Measurements from ENCODE around the gene TFEB.

TFEB gene

DNA sequence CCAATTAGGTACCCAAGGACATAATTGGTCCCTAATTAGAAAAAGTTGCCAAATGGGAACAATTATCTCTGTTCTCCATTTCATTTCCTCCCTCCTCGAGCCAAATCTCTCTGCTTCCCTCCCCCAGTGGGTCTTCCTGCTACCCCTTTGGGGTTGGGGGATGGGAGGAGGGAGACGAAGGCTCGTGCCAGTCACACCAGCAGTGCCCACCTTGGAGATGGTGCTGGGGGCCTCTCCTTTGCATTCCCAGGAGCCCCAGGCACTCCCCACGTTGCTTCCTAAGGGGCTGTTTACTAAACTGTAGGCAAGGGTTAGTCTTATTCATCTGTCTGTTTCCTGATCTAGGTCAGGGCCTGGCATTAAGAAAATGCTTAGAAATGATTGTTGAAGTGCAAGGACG is 64.0 kb downstream of the TFEB start:
- DNase-seq: no peak

DNA sequence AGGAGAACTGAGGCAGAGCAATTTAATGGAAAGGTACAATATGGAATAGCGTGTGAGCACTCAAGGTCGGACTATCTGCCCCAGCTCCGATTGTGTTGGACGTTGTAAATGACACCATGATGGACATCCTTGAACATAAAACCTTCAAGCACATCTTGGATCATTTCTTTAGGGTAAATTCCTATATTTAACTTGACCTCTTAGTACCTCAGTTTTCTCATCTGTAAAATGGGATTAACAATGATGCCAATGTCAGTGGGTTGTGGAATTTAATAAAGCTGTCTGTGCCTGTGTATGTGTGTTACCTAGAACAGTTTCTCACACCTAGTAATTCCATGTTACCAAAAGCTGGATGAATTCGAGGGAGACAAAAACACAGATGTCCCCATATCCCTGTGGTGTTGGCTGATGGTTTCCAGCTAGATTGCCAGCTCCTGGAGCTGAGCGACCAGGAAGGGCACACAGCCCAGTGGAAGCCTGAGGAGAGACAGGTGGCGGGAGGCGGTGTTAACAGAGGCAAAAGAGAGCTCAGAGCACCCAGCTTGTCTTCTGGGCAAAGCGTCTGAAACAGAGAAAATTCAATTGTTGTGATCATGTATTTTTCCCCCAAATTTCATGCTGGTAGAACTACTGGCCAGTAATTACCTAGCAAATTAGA is 64.6 kb downstream of the TFEB start:
- no peak for DNase-seq

DNA sequence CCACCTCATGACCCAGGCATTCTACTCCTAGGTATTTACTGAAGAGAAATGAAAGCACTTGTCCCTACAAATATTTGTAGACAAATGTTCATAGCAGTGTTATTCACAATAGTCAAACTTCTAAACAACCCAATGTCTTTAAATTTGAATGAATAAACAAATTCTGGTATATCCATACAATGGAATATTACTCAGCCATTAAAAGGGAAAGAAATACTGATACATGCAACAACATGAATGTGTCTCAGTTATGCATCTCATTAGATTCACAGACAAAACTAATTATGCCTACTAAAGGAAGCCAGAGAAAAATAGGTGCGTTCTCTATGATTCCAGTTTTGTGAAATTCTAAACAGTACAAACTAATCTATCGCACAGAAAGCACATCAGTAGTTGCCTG is 66.4 kb downstream of the TFEB start:
- DNase-seq: no peak

DNA sequence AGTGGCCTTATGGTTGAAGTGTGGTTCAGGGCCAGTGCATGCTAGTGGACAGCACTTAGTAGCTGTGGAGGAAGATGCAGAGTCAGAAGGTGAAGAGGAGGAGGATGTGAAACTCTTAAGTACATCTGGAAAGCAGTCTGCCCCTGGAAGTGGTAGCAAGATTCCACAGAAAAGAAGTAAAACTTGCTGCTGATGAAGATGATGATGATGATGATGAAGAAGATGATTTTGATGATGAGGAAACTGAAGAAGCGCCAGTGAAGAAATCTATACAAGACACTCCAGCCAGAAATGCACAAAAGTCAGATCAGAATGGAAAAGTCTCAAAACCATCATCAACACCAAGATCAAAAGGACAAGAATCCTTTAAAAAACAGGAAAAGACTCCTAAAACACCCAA is 68.2 kb downstream of the TFEB start:
- no peak for DNase-seq

DNA sequence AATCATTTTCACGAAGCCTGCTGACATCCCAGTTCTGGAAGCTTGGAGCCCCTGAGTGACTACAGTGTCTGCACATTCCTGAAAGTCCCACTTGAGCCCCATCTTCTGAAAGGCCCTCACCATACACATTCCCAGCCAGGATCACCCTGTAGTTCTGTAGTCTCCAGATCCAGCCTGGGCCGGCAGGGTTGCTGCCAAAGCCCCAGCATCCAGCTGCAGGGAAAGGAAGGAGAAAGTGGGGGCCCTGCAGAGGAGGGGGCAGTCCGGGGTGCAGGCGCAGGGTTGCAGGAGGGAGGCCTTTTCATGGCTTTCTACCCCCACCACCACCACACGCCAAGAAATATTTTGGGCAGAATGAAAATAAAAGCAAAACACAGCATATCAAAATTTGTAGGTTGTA is 71.1 kb downstream of the TFEB start:
- DNase-seq: no peak

DNA sequence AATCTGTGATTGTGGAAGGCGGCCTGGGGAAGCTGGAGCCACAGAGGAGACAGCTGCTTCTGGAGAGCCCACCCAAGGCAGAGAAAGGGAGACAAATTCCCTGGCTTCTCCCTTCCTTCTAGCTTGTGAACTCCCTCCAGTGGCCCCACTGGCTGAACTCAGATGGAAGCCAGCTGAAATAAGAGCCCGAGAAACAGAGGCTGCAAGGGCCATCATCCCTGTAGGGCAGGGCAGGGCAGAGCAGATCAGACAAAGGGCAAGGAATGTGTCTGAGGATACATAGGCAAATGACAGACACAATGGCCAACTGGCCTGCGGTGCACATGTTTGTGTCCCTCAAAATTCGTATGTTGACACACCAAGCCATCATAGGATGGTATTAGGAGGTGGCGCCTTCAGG is 71.8 kb downstream of the TFEB start:
- no peak for DNase-seq

DNA sequence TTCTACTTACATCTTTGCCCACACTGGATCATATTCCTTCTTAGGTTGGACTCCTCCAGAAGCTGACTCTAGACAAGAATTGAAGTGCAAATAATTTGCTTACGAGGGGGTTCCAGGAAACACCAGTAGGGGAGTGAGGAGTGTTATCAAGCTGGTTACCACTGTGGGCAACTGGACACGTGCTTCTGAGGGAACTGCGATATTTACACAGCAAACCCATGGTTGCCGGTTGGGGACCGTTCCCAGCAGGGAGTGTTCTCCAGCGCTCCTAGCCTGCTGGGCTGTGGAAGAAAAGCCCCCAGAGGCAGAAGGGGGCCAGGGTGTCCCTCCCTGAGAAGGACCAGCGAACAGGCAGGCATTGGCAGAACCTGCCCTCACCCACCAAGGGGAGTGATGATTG is 75.5 kb downstream of the TFEB start:
- no peak for DNase-seq

DNA sequence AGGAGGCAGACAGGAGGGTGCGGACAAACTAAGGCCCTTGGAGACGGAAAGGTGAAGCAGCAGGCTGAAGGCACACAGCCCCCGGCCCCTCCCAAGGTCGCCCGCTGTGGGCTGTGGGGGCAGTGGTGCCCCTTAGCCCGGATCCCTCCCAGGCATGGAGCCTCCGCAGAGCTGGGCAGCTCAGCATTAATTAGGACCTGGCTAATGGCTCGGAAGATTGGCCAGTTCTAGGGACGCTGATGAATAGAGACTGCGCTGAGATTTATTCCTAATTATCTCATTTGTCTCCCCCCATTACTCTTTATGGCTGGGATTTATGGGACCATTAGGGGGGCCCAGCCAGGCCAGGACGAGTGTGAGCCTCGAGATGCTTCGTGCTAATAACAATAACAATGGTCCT is 76.8 kb downstream of the TFEB start:
- no peak for DNase-seq

DNA sequence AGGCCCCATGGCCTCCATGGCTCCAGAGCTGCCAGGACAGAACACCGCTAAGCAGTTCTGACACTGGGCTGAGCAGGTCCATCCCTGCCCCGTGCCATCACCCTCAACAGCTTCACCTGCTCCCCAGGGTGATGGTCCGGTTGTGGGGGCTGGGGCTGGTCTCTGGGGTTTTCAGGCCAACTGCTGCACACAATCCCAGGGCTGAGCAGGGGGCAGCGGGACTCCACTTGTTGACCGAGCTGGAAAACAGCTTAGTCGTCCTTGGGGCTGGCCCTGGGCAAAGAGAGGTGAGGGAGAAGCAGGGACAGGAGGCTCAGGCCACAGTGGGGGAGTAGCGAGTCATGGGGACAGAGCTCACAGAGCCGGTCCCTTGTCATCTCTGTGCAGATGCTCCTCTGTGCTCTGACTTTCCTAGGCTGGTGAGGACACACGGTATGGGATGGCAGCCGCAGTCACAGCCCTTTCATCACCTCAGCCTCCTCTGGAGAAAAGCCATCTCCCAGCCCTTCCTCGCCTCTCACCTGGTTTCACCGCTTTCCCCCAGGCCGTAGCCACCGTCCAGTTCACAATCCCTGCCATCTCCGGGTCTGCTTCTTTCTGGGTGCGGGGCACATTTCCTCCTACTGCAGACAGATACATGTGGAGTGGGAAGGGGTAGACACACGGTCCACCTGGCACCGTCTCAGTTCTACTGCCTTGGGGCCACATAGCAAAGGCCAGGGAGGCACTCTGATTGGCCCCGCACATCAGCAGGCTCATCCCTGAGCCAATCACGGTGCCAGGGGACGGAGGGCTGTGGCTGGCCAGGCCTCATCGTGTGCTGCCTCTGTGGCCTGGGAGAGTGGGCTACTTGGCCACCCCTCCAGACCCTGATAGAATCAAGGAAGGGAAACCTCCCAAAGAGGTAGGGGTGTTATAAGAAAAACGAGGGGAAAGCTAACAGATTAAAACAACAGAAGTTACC is 78.0 kb downstream of the TFEB start:
- no peak for DNase-seq

DNA sequence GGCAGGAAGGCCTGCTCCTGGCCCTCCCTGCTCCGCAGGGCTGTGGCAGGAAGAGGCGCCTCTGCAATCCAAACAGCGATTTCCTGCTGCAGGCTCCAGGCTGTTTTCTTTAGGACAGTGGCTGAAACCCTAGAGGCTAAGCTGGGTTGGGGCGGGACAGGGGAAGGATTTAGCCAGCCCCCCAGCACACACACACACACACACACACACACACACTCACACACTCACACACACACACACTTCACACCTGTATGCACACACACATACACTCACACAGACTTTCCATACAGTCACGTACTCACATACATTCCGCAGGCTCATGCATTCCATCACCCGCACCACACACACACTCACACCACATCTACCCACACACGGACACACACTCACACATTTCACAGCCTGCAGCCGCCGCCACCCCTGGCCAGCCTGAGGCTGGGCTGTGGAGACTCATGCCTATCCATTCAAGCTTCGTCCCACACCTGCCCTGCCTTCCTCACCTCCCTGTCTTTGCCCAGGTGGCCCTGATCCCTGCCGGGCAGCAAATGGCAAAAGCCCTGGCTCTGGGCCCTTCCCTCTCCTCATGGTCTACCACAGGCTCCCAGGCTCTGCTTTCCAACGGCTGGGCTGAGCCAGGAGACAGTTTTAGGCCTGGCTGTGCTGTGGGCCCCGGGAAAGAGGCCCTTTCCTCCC is 79.3 kb downstream of the TFEB start:
- no peak for DNase-seq

DNA sequence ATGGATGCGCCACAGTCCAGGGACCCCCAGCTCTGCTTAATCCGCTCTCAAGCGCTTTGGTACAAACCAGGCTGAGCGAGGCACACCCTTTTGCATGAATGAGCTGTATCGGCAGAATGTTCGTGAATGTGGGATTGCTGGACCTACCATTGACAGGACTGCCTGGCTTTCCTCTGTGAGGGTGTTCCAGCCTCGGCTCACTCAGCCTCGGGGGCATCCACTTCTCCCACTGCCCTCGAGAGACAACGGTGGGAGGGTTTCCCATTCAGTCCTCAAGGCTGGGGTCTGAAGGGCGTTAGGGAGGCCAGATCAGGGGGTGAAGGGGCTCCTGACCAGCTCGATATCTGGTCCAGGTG is 79.8 kb downstream of the TFEB start:
- DNase-seq: no peak

DNA sequence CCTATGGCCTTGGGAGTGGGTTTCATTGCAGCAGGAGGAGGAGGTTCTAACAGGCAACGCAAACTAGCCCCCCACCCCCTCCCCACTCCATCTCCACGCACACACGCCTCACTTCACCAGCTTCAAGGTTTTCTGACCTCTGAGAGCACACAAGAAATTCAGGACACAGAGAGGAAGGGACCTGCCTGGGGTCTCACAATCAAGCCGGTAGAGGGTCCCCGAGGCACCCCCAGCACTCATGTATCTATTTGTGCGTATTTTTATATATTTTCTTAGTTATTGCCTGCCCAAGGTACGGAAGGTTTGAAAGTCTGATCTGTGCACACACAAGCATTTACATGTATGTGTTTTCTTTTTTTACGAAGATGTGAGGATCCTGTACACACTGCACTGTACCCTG is 80.2 kb downstream of the TFEB start:
- DNase-seq: no peak

DNA sequence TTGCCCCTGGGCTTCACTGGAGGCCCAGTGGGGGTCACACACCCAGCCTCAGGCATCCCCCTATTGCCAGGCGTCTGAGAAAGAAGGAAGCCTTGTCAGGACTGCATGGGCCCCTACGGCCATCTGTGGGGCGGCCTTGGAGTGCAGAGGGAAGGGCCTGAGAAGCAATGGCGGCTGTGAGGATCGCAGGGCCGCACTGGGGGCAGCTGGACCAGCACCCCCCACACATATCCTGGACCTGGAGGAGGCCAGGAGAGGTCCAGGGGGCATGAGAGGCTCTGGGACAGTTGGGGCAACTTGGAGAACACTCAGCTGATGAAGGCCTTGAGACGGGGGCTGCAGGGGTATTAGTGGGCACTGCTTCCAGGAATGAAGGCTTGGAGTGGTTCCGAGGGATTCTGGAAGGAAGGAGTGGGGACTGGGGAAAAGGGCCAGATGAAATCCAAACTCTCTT is 80.7 kb downstream of the TFEB start:
- no peak for DNase-seq

DNA sequence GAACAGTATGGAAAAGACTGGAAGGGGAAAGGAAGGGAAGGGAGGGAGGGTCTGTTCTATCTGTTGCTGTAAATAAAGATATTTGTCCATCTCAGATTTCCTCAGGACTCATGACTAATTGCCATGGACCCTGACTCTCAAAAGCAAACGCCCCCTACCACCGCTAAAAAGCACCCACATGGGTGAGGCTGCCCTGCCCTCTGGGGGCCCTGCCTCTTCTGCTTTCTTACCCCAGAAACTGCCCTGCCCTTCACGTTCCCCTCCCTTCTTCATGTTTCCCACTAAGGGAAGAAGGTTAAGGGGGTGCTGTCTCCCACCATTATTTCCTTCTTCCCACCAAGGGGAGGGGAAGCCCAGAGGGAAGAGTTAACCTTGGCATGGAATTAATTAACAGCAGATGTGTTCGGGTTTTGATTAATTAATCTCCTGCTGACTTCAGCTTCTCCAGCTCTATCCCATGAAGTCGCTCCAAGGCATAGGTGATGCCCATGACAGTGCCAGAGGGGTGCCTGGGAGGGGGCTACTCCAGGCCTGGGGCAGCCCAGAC is 81.2 kb downstream of the TFEB start:
- DNase-seq: no peak

DNA sequence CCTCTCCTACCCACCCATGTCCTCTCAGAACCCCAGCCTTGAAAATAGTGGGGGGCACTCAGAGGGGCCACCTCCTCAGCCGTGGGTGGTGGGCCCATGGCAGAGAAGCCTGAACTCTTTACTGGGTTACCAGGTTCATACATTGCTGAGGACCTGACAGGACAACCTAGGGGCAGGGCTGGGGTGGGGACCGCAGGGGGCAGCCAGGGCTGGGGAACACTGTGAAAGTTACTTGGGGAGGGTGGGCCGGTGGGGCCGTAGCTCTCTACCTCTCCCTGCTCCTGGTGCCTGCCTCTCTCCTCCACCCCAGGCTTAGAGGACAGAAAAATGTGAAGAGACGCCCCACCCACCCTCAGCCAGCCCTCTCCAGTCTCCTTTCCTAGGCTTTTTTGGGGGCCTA is 81.7 kb downstream of the TFEB start:
- DNase-seq: no peak

DNA sequence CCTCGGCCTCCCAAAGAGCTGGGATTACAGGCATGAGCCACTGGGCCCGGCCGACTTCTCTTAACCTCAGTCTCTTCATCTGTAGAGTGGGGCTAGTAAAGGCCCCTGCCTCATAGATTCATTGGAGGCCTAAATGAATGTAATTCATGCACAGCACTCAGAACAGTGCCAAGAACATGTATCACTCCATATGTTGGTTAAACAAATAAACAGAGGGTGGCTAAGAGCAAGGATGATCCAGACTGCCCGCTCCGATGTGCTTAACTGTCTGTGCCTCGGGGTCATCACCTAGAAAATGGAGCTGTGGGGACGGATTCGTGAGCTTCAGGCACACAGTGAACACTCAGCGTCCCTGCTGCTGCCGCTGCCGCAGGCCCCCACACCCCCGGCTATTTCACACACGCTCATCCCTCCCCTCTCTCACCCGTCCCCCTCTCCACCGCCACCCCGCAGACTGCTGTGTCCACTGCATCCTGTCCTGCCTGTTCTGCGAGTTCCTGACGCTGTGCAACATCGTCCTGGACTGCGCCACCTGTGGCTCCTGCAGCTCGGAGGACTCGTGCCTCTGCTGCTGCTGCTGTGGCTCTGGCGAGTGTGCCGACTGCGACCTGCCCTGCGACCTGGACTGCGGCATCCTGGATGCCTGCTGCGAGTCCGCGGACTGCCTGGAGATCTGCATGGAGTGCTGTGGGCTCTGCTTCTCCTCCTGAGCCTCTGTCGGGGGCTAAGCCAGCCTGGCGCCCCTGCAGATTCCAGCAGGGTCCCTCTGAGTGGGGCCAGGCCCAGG is 82.3 kb downstream of the TFEB start:
- DNase-seq: no peak

DNA sequence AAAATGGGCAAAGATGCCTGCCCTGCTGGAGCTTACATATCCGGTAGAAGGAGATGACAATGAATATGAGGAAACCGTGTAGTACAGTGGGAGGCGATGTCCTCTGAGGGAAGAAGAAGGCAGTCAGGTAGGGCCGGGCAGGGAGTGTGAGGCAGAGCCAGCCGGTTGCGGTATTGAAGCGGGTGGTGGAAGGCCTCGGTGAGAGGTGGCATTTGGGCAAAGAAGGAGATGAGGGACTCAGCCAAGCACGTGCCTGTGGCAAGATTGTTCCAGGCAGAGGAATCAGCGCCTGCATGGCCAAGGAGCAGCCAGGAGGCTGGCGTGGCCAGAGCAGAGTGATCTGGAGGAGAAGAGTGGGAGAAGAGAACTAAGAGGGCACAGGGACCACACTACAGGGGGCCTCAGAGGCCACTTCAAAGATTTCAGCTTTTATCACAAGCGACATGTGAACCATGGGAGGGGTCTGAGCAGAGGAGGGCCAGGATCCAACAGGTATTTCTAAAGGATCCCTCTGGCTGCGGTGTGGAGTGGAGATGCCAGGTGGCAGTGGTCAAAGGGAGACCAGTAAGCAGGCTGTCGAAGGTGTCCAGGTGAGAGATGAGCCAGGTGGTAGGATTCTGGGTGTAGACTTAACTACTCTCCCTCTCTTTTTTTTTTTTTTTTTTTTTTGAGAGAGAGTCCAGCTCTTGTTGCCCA is 83.3 kb downstream of the TFEB start:
- DNase-seq: no peak

DNA sequence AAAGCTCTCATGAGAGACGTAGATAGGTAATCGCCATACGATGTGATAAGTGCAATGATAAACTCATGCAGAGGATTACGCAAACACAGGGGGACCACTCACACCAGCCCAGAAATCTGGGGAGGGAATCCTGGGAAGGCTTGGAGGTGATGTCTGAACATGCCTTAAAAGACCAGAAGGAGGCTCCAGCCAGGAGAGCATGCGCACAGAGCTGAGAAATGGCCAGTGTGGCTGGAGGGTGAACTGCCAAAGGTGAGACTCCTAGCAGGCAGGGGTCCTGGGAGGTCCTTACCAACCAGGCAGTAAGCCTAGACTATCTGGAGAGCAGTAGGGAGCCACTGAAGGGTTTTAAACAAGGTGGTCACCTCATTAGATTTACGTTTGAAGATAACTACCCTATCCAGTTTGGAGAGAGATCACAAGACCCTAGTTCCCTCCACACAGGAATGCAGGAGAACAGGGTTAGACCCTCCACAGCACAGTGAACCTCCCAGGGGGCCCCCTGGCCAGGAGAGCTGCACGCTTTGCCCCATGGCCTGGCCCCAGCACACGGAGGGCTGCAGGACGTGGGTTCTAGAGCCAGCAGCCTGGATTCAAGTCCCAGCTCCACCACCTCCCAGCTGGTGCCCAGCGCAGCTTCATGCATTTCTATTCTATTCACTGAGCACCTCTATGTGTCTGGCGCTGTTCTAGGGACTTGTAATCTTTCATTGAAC is 84.0 kb downstream of the TFEB start:
- DNase-seq: no peak

DNA sequence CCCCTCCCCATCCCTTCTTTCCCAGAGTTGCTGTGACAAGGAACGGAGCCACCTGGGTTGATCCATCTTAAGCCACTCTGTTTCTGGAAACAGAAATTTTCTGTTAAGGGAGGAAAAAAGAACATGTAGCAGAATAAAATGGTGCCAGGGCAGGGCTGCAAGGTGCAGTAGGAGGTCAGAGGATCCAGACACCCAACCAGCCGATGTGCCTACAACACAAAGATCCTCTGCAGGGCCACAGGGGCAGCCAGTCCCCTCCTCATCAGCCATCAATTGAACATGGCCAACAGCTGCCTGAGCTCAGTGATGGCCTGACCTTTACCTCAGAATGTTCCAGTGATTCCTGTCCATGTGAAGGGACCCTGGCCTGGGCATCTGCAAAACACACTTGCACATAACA is 85.3 kb downstream of the TFEB start:
- DNase-seq: no peak

DNA sequence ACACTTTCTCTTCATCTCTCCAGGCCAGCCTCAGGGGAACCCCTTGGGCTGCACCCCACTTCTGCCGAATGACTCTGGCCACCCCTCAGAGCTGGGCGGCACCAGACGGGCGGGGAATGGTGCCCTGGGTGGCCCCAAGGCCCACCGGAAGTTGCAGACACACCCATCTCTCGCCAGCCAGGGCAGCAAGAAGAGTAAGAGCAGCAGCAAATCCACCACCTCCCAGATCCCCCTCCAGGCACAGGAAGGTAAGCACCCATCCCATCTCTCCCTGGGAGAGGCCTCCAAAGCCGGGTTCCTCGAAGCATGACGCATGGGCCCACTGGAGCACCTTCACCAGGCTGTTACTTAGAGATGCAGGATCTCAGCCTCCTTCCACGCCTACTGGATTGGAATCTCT is 85.8 kb downstream of the TFEB start:
- no peak for DNase-seq

DNA sequence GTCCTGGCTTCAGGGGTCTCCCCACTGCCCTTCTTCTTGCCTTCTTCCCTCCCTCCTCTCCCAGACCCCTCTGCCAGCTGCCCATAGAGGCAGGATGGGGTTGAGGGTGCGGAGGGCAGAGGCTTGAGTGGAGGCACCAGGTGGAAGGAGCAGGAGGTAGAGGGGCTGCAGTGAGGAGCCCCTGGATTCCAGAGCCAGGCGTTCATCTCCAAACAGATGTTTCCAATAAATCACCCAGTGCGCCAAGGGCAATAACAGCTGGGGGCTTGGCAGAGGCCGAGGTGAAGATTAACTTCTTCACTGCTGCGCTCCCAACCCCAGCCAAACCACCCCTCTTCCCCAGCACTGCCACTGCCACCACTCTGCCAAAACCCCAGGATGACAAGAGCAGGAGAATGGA is 86.5 kb downstream of the TFEB start:
- no peak for DNase-seq

All from activated T-cell treated with anti-CD3 and anti-CD28 coated beads for 4 hours (primary cell).